ENCODE data around the gene MISP.

Gene MISP

DNA sequence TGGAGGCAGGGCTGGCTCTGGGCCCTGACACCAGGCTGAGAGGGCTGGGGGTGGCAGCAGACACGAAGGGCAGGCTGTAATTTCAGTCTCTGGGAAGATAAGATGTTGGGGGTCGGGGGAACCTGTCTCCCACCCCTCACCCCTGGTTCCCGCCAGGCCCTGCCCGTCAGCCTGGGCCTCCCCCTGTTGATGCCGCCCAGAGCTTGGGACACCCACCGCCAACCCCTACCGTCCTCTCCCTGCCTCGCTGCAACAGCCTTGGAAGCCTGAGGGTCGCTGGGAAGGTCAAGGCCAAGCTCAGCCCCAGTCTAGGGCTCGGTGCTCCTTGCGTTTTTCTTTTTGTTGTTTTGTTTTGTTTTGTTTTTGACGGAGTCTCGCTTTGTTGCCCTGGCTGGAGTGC is 27.7 kb upstream of the MISP start:
- TF ChIP-seq ISL1 (CRISPR knock-in tag; IDR thresholded peaks at IDR 0.05) (no peak), ZFP3 (CRISPR knock-in tag; IDR thresholded peaks at IDR 0.05) (no peak), TCF4 (CRISPR knock-in tag; IDR thresholded peaks at IDR 0.05; ENCODE audit: borderline replicate concordance) (no peak), BACH2 (CRISPR knock-in tag; IDR thresholded peaks at IDR 0.05; ENCODE audit: borderline replicate concordance) (no peak), TOX (CRISPR knock-in tag; IDR thresholded peaks at IDR 0.05; ENCODE audit: borderline replicate concordance) (no peak), SNAI2 (CRISPR knock-in tag; IDR thresholded peaks at IDR 0.05) (no peak), CSDC2 (CRISPR knock-in tag; IDR thresholded peaks at IDR 0.05) (no peak), ESRRG (CRISPR knock-in tag; IDR thresholded peaks at IDR 0.05) (no peak), ZC3H10 (CRISPR knock-in tag; IDR thresholded peaks at IDR 0.05) (no peak), ZFP30 (CRISPR knock-in tag; IDR thresholded peaks at IDR 0.05) (no peak)
- TF ChIP-seq, protein P1, sequence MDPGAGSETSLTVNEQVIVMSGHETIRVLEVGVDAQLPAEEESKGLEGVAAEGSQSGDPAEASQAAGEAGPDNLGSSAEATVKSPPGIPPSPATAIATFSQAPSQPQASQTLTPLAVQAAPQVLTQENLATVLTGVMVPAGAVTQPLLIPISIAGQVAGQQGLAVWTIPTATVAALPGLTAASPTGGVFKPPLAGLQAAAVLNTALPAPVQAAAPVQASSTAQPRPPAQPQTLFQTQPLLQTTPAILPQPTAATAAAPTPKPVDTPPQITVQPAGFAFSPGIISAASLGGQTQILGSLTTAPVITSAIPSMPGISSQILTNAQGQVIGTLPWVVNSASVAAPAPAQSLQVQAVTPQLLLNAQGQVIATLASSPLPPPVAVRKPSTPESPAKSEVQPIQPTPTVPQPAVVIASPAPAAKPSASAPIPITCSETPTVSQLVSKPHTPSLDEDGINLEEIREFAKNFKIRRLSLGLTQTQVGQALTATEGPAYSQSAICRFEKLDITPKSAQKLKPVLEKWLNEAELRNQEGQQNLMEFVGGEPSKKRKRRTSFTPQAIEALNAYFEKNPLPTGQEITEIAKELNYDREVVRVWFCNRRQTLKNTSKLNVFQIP (CRISPR knock-in tag; IDR thresholded peaks at IDR 0.05; ENCODE audit: borderline replicate concordance, low read depth), result no peak
- TF ChIP-seq, protein P2, sequence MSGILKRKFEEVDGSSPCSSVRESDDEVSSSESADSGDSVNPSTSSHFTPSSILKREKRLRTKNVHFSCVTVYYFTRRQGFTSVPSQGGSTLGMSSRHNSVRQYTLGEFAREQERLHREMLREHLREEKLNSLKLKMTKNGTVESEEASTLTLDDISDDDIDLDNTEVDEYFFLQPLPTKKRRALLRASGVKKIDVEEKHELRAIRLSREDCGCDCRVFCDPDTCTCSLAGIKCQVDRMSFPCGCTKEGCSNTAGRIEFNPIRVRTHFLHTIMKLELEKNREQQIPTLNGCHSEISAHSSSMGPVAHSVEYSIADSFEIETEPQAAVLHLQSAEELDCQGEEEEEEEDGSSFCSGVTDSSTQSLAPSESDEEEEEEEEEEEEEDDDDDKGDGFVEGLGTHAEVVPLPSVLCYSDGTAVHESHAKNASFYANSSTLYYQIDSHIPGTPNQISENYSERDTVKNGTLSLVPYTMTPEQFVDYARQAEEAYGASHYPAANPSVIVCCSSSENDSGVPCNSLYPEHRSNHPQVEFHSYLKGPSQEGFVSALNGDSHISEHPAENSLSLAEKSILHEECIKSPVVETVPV (CRISPR knock-in tag; IDR thresholded peaks at IDR 0.05), result no peak
- ATAC-seq, result no peak

DNA sequence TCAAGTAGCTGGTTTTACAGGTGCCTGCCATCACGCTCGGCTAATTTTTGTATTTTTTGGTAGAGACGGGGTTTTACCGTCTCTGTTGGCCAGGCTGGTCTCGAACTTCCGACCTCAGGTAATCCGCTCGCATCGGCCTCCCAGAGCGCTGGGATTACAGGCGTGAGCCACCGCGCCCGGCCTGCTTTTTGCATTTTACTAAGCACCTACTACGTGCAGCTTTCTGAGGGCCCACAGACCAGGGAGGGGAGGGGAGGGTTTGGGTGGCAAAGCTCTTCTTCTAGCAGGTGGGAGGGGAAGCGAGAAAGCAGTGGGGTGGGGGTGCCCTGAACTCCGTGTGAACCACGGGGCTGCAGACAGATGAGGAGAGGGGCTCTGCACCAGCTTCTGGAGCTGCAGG is 27.2 kb upstream of the MISP start:
- ATAC-seq, result no peak
- TF ChIP-seq ZNF8 (CRISPR knock-in tag; IDR thresholded peaks at IDR 0.05) (no peak), RARB (CRISPR knock-in tag; IDR thresholded peaks at IDR 0.05) (no peak), ZNF70 (CRISPR knock-in tag; IDR thresholded peaks at IDR 0.05) (no peak), ZFP3 (CRISPR knock-in tag; IDR thresholded peaks at IDR 0.05) (no peak), TCF4 (CRISPR knock-in tag; IDR thresholded peaks at IDR 0.05; ENCODE audit: borderline replicate concordance) (no peak), PPARA (CRISPR knock-in tag; IDR thresholded peaks at IDR 0.05; ENCODE audit: borderline replicate concordance) (no peak), PATZ1 (CRISPR knock-in tag; IDR thresholded peaks at IDR 0.05; ENCODE audit: borderline replicate concordance) (no peak), ZNF565 (CRISPR knock-in tag; conservative IDR thresholded peaks at IDR 0.05; ENCODE audit: low read depth) (no peak), ZFP30 (CRISPR knock-in tag; IDR thresholded peaks at IDR 0.05) (no peak), OSR1 (CRISPR knock-in tag; IDR thresholded peaks at IDR 0.05) (no peak), ISL1 (CRISPR knock-in tag; IDR thresholded peaks at IDR 0.05) (no peak), TOX (CRISPR knock-in tag; IDR thresholded peaks at IDR 0.05; ENCODE audit: borderline replicate concordance) (no peak), ESRRG (CRISPR knock-in tag; IDR thresholded peaks at IDR 0.05) (no peak), BACH2 (CRISPR knock-in tag; IDR thresholded peaks at IDR 0.05; ENCODE audit: borderline replicate concordance) (no peak), ARNTL (CRISPR knock-in tag; IDR thresholded peaks at IDR 0.05; ENCODE audit: borderline replicate concordance, low read depth) (no peak), CSDC2 (CRISPR knock-in tag; IDR thresholded peaks at IDR 0.05) (no peak)
- TF ChIP-seq, protein P1 (CRISPR knock-in tag; IDR thresholded peaks at IDR 0.05; ENCODE audit: borderline replicate concordance, low read depth), result no peak
- TF ChIP-seq, protein P3, sequence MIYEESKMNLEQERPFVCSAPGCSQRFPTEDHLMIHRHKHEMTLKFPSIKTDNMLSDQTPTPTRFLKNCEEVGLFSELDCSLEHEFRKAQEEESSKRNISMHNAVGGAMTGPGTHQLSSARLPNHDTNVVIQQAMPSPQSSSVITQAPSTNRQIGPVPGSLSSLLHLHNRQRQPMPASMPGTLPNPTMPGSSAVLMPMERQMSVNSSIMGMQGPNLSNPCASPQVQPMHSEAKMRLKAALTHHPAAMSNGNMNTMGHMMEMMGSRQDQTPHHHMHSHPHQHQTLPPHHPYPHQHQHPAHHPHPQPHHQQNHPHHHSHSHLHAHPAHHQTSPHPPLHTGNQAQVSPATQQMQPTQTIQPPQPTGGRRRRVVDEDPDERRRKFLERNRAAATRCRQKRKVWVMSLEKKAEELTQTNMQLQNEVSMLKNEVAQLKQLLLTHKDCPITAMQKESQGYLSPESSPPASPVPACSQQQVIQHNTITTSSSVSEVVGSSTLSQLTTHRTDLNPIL (CRISPR knock-in tag; IDR thresholded peaks at IDR 0.05; ENCODE audit: low read depth), result no peak
- TF ChIP-seq, protein P2 (CRISPR knock-in tag; IDR thresholded peaks at IDR 0.05), result no peak
